Measurements from ENCODE around the gene FNBP1L.

GRCh38 chr1:93578433-93578830 is 130.5 kb downstream of the FNBP1L start:
- TF ChIP-seq CTCF (conservative IDR thresholded peaks at IDR 0.05; ENCODE audit: low read length) = no peak
- TF ChIP-seq EZH2phosphoT487 (IDR thresholded peaks at IDR 0.05; ENCODE audit: borderline replicate concordance, low read depth, low read length) = no peak

All from OCI-LY7 (cell line).